ENCODE data around the gene CDADC1. TPM values are rescaled to one million over a fixed set of nuclear protein-coding genes. Genes with fewer than 3 reads are reported as not detected.
"Not testable (repeated sequence)": the region's sequence is repeated elsewhere in the genome, so short reads cannot be mapped to it uniquely, and the experiment has no call there.

CDADC1 gene
- total and polyA plus RNA-seq, 2 experiments from 2014 or later, result 9.1 to 12.7 TPM

- Histone ChIP-seq H3K9me3 (ENCODE audit: low read depth) (no peaks in the 10 kb centered on the region), H3K27me3 (no peaks in the 10 kb centered on the region), H3K4me3 (no peak overlapping the region), H3K27ac (no peak overlapping the region), H3K4me1 (ENCODE audit: low read depth) (no peaks in the 10 kb centered on the region), H3K36me3 (no peaks in the 10 kb centered on the region)
- DNase-seq (ENCODE audit: low read depth in 1 of 2, low spot score in 1 of 2), result no peak
- no peak for TF ChIP-seq CTCF (IDR thresholded peaks at IDR 0.05; ENCODE audit: low read depth, low read length)
Measured at GRCh38 chr13:49279112-49279511, 31.4 kb downstream of the CDADC1 start.

GRCh38 chr13:49279885-49280284 is 32.2 kb downstream of the CDADC1 start:
- Histone ChIP-seq H3K27me3 (no peaks in the 10 kb centered on the region), H3K4me3 (no peak overlapping the region), H3K9me3 (ENCODE audit: low read depth) (no peaks in the 10 kb centered on the region), H3K4me1 (ENCODE audit: low read depth) (no peaks in the 10 kb centered on the region), H3K27ac (no peak overlapping the region), H3K36me3 (no peaks in the 10 kb centered on the region)
- no peak for DNase-seq (ENCODE audit: low read depth in 1 of 2, low spot score in 1 of 2)
- no peak for TF ChIP-seq CTCF (IDR thresholded peaks at IDR 0.05; ENCODE audit: low read depth, low read length)

GRCh38 chr13:49287995-49288394 is 40.3 kb downstream of the CDADC1 start:
- Histone ChIP-seq H3K36me3 (no peaks in the 10 kb centered on the region), H3K4me1 (ENCODE audit: low read depth) (no peaks in the 10 kb centered on the region), H3K27ac (no peak overlapping the region), H3K4me3 (no peak overlapping the region), H3K27me3 (no peaks in the 10 kb centered on the region), H3K9me3 (ENCODE audit: low read depth) (no peaks in the 10 kb centered on the region)
- TF ChIP-seq CTCF (IDR thresholded peaks at IDR 0.05; ENCODE audit: low read depth, low read length), result no peak
- no peak for DNase-seq (ENCODE audit: low read depth in 1 of 2, low spot score in 1 of 2)

GRCh38 chr13:49288458-49288857 is 40.7 kb downstream of the CDADC1 start:
- TF ChIP-seq CTCF (IDR thresholded peaks at IDR 0.05; ENCODE audit: low read depth, low read length), result no peak
- no peak for DNase-seq (ENCODE audit: low read depth in 1 of 2, low spot score in 1 of 2)
- Histone ChIP-seq H3K4me3 (no peak overlapping the region), H3K36me3 (no peaks in the 10 kb centered on the region), H3K27ac (no peak overlapping the region), H3K27me3 (no peaks in the 10 kb centered on the region), H3K9me3 (ENCODE audit: low read depth) (no peaks in the 10 kb centered on the region), H3K4me1 (ENCODE audit: low read depth) (no peaks in the 10 kb centered on the region)

GRCh38 chr13:49292742-49293486 is 45.2 kb downstream of the CDADC1 start:
- no peaks in the 10 kb centered on the region for H3K27me3 ChIP-seq
- no peaks in the 10 kb centered on the region for H3K9me3 ChIP-seq (ENCODE audit: low read depth)
- DNase-seq (ENCODE audit: low read depth in 1 of 2, low spot score in 1 of 2), result peak; percentile 62 to 89
- H3K4me1 ChIP-seq (ENCODE audit: low read depth), result no peaks in the 10 kb centered on the region
- TF ChIP-seq CTCF (IDR thresholded peaks at IDR 0.05; ENCODE audit: low read depth, low read length), result no peak
- H3K36me3 ChIP-seq, result no peaks in the 10 kb centered on the region
- no peak overlapping the region for H3K27ac ChIP-seq
- no peak overlapping the region for H3K4me3 ChIP-seq

GRCh38 chr13:49294723-49295122 is 47.0 kb downstream of the CDADC1 start:
- H3K4me3 ChIP-seq, result not testable (repeated sequence)

More at GRCh38 chr13:49294723-49295122, 47.0 kb downstream of the CDADC1 start:
- H3K27me3 ChIP-seq; H3K4me1 ChIP-seq (ENCODE audit: low read depth); DNase-seq (ENCODE audit: low read depth in 1 of 2, low spot score in 1 of 2); H3K9me3 ChIP-seq (ENCODE audit: low read depth); H3K36me3 ChIP-seq; H3K27ac ChIP-seq: not testable (repeated sequence)

Data from cardiac muscle cell (in vitro differentiated cells and primary cell).